Measurements from ENCODE around the gene LEMD3. TPM values are rescaled to one million over a fixed set of nuclear protein-coding genes. Genes with fewer than 3 reads are reported as not detected.

Gene LEMD3
- total RNA-seq, 1 experiment from 2014 or later: 26.9 TPM

GRCh38 chr12:65259501-65259900, 90.1 kb downstream of the LEMD3 start:
- Histone ChIP-seq H3K27ac (ENCODE audit: low read length) (no peak overlapping the region), H3K4me1 (ENCODE audit: control insufficient read depth, insufficient read depth, low read length) (no peaks in the 10 kb centered on the region), H3K36me3 (ENCODE audit: control insufficient read depth, insufficient read depth, low read length) (no peaks in the 10 kb centered on the region), H3K4me3 (ENCODE audit: low read depth in 2 of 2, low read length in 2 of 2) (no peak overlapping the region), H3K27me3 (ENCODE audit: control insufficient read depth, insufficient read depth, low read length) (no peaks in the 10 kb centered on the region), H3K9me3 (ENCODE audit: control insufficient read depth, insufficient read depth, low read depth, low read length) (no peaks in the 10 kb centered on the region)
- no peak for ATAC-seq
- no peak for TF ChIP-seq REST (IDR thresholded peaks at IDR 0.05; ENCODE audit: insufficient read depth in 1 of 2, low read depth in 2 of 2, low read length in 1 of 2)
- TF ChIP-seq TCF7L2 (IDR thresholded peaks at IDR 0.05; ENCODE audit: low read depth, low read length): no peak
- TF ChIP-seq SIN3A (IDR thresholded peaks at IDR 0.05; ENCODE audit: borderline replicate concordance, insufficient read depth, low read depth, low read length): no peak
- TF ChIP-seq POLR2AphosphoS5 (IDR thresholded peaks at IDR 0.05; ENCODE audit: low read depth, low read length): no peak
- no peak for TF ChIP-seq CTCF (IDR thresholded peaks at IDR 0.05)
- intact Hi-C loops (cut with micrococcal nuclease; ENCODE audit: unreplicated experiment): no loop called here
- no peak for DNase-seq (ENCODE audit: low read depth, low spot score)
- CTCF ChIA-PET: no interaction called here
- POLR2A ChIA-PET: no interaction called here
- in situ Hi-C loops (cut with HindIII; ENCODE audit: low pct_unique_long_range_greater_than_20kb, low sequenced_read_pairs): no loop called here
- BruUV-seq (replicated peaks): no TSS peak

- ATAC-seq (no peak), DNase-seq (ENCODE audit: low read depth, low spot score) (no peak)
- TF ChIP-seq REST (IDR thresholded peaks at IDR 0.05; ENCODE audit: insufficient read depth in 1 of 2, low read depth in 2 of 2, low read length in 1 of 2) (no peak), SIN3A (IDR thresholded peaks at IDR 0.05; ENCODE audit: borderline replicate concordance, insufficient read depth, low read depth, low read length) (no peak), CTCF (IDR thresholded peaks at IDR 0.05) (no peak), POLR2AphosphoS5 (IDR thresholded peaks at IDR 0.05; ENCODE audit: low read depth, low read length) (no peak), TCF7L2 (IDR thresholded peaks at IDR 0.05; ENCODE audit: low read depth, low read length) (no peak)
- no peak overlapping the region for H3K4me3 ChIP-seq (ENCODE audit: low read depth in 2 of 2, low read length in 2 of 2)
- H3K27me3 ChIP-seq (ENCODE audit: control insufficient read depth, insufficient read depth, low read length): no peaks in the 10 kb centered on the region
- H3K9me3 ChIP-seq (ENCODE audit: control insufficient read depth, insufficient read depth, low read depth, low read length): no peaks in the 10 kb centered on the region
- H3K27ac ChIP-seq (ENCODE audit: low read length): no peak overlapping the region
- POLR2A ChIA-PET: no interaction called here
- H3K36me3 ChIP-seq (ENCODE audit: control insufficient read depth, insufficient read depth, low read length): no peaks in the 10 kb centered on the region
- CTCF ChIA-PET: no interaction called here
- intact Hi-C loops (cut with micrococcal nuclease; ENCODE audit: unreplicated experiment): no loop called here
- in situ Hi-C loops (cut with HindIII; ENCODE audit: low pct_unique_long_range_greater_than_20kb, low sequenced_read_pairs): no loop called here
- no TSS peak for BruUV-seq (replicated peaks)
- no peaks in the 10 kb centered on the region for H3K4me1 ChIP-seq (ENCODE audit: control insufficient read depth, insufficient read depth, low read length)
Observed at GRCh38 chr12:65263777-65264176, 94.4 kb downstream of the LEMD3 start.
